GM15510 (cell line): ENCODE results near the gene PPTC7.

ENCODE experiments used
- POLR2A ChIP-seq: IDR thresholded peaks from 3 replicates; pipeline ENCODE4 v1.6.1; 2011; ENCODE audit warnings: borderline replicate concordance; ENCODE audit not compliant: insufficient read length; ENCODE audit errors: extremely low read depth

Gene PPTC7

GRCh38 chr12:110547090-110547489 is 36.0 kb downstream of the PPTC7 start:
- no peak for TF ChIP-seq POLR2A

GRCh38 chr12:110546339-110546738 is 36.8 kb downstream of the PPTC7 start:
- TF ChIP-seq POLR2A, result no peak

GRCh38 chr12:110545812-110546211 is 37.3 kb downstream of the PPTC7 start:
- TF ChIP-seq POLR2A, result no peak

GRCh38 chr12:110543965-110544364 is 39.2 kb downstream of the PPTC7 start:
- no peak for TF ChIP-seq POLR2A

- TF ChIP-seq POLR2A, result no peak
These were observed 39.7 kb downstream of the PPTC7 start for GRCh38 chr12:110543252-110543959.

GRCh38 chr12:110540048-110540447 is 43.1 kb downstream of the PPTC7 start:
- TF ChIP-seq POLR2A, result no peak

- no peak for TF ChIP-seq POLR2A
These were observed 44.1 kb downstream of the PPTC7 start for GRCh38 chr12:110538869-110539622.

- TF ChIP-seq POLR2A, result no peak
These were observed 45.3 kb downstream of the PPTC7 start for GRCh38 chr12:110537605-110538409.

GRCh38 chr12:110536834-110537604 is 46.1 kb downstream of the PPTC7 start:
- no peak for TF ChIP-seq POLR2A

- TF ChIP-seq POLR2A, result no peak
These were observed 48.3 kb downstream of the PPTC7 start for GRCh38 chr12:110534811-110535210.

GRCh38 chr12:110533607-110534006 is 49.5 kb downstream of the PPTC7 start:
- TF ChIP-seq POLR2A, result no peak

GRCh38 chr12:110532644-110533043 is 50.5 kb downstream of the PPTC7 start:
- no peak for TF ChIP-seq POLR2A

GRCh38 chr12:110531741-110532333 is 51.3 kb downstream of the PPTC7 start:
- TF ChIP-seq POLR2A, result no peak

GRCh38 chr12:110530511-110530910 is 52.6 kb downstream of the PPTC7 start:
- TF ChIP-seq POLR2A, result no peak
